ENCODE results near the gene CHD8. TPM values are rescaled to one million over a fixed set of nuclear protein-coding genes. Genes with fewer than 3 reads are reported as not detected.

Gene CHD8
- total and polyA plus RNA-seq, 10 of the 15 experiments (the other 5 are each of a cell fraction or from before 2014, with no cell fraction given), result 20.2 to 79.5 (median 35.5) TPM

GRCh38 chr14:21501568-21501967, 45.6 kb upstream of the CHD8 start (continued):
- TF ChIP-seq RELB (IDR thresholded peaks at IDR 0.05; ENCODE audit: low read depth), result no peak
- no peak for TF ChIP-seq NR2F1 (conservative IDR thresholded peaks at IDR 0.05)
- no peak for TF ChIP-seq ZNF622 (IDR thresholded peaks at IDR 0.05)
- TF ChIP-seq KAT2A (conservative IDR thresholded peaks at IDR 0.05; ENCODE audit: control insufficient read depth, low read depth, low read length), result no peak
- no peak for TF ChIP-seq BHLHE40 (IDR thresholded peaks at IDR 0.05; ENCODE audit: borderline replicate concordance in 1 of 2, low read depth in 2 of 2, low read length in 1 of 2)
- no peak for TF ChIP-seq SIN3A (IDR thresholded peaks at IDR 0.05; ENCODE audit: low read depth, low read length)
- no peak for TF ChIP-seq IRF3 (IDR thresholded peaks at IDR 0.05)
- TF ChIP-seq PAX5 (IDR thresholded peaks at IDR 0.05; ENCODE audit: borderline replicate concordance, low read depth, low read length), result no peak

All from GM12878 (cell line).